HEK293T (cell line): ENCODE measurements around the gene CAMKMT.

Experiments
- LEF1 ChIP-seq: fragments of 450-650 bp; IDR thresholded peaks from 2 replicates; pipeline ENCODE4 v1.6.1; 2017; ENCODE audit warnings: mild to moderate bottlenecking, borderline replicate concordance
- PKNOX1 ChIP-seq: fragments of 450-650 bp; IDR thresholded peaks from 2 replicates; pipeline ENCODE4 v1.6.1; 2016
- SUZ12 ChIP-seq: fragments of 450-650 bp; IDR thresholded peaks from 2 replicates; pipeline ENCODE4 v1.6.1; 2016; ENCODE audit warnings: mild to moderate bottlenecking
- ZNF384 ChIP-seq: fragments of 450-650 bp; IDR thresholded peaks from 2 replicates; pipeline ENCODE4 v1.6.1; 2016

GRCh38 chr2:44348400-44348799 is 13.3 kb upstream of the CAMKMT start:
- TF ChIP-seq ZNF384 (no peak), SUZ12 (no peak), PKNOX1 (no peak), LEF1 (no peak)
